ENCODE data around the gene TMEM30B.
"Not testable (repeated sequence)": the region's sequence is repeated elsewhere in the genome, so short reads cannot be mapped to it uniquely, and the experiment has no call there.

The TMEM30B gene

DNA sequence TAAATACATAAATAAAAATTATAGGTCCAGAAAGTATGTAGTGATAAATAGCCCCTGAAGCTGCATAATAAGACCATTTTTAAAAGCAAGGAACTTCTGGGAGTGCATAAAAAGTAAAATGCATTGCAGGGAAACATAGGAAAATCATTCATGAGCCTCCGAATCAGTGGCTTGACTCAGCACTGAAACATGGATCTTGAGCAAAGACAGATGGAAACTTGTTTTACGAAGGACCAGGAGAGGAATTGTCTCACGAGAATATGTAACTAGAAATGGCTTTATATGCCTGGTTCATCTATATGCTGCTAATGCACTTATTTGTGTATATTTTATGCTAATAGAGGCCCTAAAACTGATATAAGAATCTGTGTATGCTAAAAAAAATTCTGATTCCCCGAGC, 14.7 kb downstream of the TMEM30B start:
- no peak for DNase-seq (ENCODE audit: low read depth in 2 of 2)

DNA sequence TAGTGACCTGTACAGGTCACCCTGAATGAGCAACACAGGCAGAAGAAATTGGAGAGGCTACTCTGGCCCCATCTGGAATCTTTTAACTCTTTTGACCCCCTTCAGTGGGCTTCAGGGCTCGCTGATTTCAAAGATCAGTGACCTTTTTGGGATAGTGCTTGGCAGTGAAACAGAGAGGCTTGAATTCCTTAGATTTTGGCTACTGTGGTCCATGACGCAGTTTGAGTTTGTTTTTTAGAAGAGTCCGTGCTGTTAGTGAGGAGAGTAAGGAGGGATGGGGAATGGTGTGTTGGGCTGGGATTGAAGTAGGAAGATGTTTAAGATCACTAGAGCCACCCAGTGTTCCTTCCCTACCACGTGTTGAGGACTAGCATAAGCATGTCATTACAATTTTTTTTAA, 16.5 kb downstream of the TMEM30B start:
- DNase-seq (ENCODE audit: low read depth in 2 of 2) = no peak

DNA sequence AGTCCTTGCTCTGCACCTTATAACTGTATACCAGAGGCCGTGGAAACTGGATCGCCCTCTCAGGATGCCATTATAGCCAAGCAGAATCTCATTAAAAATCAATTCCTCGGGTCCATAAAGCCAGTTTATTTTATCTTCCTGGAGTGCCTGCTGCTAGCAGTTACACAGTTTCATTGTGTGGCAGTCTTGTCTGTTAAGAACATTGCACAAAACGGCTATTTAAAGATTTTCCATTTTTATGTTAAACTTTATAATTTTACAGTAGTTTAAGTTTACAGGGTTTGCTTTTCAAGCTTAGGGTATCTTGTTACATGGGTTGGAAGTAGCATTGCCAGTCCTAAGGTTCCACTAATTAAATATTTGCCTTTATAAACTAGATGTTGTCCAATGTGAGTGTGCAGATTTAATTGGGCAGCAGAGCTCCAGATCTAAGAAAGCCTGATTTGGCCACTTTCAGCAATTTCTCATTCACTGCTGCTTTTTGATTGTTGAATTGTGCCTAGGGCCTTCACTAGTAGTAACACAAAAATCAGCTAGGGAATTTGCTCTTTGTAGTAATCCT, 17.0 kb downstream of the TMEM30B start:
- DNase-seq (ENCODE audit: low read depth in 2 of 2) = no peak

DNA sequence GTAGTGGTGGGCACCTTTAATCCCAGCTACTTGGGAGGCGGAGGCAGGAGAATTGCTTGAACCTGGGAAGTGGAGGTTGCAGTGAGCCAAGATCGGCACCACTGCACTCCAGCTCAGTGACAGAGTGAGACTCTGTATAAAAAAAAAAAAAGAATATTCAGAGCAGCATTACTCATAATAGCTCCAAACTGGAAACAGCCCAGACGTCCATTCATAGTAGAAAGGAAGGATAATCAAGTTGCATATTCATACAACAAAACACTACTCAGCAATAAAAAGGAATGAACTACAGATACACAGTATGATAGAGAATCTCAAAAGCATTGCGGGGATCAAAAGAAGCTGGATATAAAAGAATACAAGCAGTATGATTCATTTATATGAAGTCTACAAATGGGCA, 19.1 kb downstream of the TMEM30B start:
- no peak for DNase-seq (ENCODE audit: low read depth in 2 of 2)

DNA sequence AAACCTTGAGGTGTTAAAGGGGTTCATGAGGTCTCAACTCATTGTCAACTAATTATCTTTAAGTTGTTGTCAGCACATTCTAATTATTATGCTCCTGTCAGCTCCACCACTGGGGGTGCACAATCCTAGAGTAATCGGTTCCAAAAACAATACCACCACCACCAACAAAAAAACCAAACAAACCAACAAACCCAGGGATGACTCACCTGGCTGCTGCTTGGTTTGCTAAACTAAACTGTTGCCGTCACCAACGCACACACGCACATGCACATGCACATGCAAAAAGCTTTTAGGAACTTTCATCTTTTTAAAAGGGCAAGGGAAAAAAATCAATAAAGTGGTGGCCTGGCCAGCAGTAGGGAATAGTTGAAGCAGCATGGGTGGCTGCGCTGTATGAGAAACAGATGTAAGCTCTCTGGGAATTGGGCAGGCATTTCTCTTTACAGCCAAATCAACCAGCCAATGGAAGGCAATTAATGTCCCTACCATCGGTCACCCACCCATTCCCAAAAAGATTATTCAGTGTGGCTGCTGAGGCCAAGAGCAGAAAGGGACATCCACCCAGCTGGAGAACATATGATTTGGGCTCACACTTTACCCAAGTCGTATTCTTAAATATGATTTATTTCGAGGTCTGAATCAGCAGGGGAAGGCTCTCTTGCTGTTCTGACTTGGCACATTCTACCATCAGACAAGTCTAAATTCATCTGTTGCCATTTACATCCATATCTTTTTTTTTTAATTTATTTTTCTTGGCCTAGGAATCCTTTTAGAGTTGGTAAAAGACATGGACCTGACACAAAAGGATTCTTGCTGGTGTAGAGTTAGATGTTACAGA, 20.0 kb downstream of the TMEM30B start:
- no peak for DNase-seq (ENCODE audit: low read depth in 2 of 2)

DNA sequence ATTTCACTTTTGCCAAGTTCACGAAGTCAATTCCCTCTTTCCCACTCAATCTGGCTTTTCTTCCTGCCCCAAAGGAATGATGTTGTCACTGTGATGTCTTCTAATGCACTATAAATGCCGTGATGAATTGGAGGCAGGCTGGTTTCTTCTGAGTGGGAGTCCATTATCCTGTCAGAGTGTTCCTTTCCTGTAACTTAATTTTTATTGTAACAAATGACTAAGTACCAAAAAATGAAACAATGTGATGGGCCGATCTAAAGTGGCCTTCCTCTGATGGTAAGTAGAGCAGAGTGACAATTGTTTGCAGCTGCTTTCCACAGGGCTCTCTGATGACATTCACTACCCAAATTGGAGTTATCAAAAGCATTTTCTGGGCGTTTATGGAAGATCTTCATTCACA, 22.2 kb downstream of the TMEM30B start:
- DNase-seq (ENCODE audit: low read depth in 2 of 2) = no peak

DNA sequence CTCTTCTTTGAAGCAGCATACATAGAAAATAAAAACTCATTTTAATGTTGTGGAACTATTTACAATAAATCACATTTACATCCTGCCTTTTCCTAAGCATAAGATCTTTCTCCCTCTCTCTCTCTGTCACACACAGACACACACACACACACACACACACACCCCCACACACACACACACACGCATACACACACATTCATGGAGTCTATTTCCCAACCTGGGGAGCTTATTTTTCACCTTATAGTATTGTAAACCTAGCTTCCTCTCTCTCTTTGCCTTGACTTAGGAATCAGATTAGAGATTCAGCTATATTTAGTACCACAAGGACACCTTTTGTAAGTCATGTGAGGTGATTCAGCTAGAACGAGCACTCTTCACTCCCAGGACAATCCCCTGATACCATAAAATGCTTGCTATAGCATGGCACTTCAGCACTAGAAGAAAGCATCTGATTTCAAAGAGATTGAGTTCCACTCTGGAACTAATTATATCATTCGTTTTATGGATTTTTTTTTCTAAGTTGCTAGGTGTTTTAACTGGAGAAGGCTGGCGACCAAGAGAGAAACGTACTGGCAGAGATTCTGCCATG, 23.6 kb downstream of the TMEM30B start:
- no peak for DNase-seq (ENCODE audit: low read depth in 2 of 2)

DNA sequence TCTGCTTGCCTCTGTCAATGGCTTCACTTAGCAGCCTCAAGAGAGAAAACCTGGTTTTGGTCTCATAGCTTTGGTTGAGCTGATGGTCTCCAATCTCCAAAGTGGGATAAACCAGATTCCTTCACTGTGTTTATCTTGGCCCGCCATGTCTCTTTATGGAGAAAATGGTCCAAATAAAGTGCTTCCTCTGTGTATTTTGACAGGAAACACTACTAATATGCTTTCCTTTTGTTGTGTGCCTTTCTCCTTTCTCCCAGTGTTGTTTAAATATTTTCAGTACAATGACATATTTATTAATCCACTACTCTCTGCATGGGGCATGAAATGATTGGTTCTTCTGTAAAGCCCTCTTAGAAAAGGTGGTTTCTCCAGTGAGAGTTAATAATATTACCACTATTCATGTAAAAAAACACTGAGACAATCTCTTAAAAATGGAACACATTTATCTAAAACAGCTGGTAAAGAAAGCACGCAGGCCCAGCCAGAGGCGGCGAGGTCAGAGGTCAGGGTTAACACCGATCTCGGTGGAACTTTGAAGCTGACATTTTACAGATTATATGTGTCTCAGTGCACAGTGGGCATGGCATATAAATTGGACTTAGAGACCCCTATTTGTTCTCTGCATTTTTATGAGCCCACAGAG, 24.2 kb downstream of the TMEM30B start:
- DNase-seq (ENCODE audit: low read depth in 2 of 2) = no peak

DNA sequence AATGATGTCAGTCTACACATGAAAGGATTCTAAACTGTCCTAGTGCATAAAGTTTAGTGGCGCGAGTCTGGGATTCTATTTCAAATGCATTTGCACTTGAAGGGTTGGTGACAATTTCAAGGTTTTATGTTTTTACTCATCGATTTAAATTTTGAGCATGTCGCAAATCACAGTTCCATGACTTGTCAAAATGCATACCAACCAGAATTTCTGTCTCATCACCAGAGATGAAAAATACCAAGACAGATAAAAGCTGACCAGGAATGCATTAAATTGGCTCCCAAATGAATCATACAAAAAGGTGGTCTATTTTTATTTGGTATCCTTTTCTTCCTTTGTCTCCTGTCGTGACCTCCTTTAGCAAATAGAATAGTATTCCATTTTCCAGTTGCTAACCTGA, 25.2 kb downstream of the TMEM30B start:
- DNase-seq (ENCODE audit: low read depth in 2 of 2) = no peak

DNA sequence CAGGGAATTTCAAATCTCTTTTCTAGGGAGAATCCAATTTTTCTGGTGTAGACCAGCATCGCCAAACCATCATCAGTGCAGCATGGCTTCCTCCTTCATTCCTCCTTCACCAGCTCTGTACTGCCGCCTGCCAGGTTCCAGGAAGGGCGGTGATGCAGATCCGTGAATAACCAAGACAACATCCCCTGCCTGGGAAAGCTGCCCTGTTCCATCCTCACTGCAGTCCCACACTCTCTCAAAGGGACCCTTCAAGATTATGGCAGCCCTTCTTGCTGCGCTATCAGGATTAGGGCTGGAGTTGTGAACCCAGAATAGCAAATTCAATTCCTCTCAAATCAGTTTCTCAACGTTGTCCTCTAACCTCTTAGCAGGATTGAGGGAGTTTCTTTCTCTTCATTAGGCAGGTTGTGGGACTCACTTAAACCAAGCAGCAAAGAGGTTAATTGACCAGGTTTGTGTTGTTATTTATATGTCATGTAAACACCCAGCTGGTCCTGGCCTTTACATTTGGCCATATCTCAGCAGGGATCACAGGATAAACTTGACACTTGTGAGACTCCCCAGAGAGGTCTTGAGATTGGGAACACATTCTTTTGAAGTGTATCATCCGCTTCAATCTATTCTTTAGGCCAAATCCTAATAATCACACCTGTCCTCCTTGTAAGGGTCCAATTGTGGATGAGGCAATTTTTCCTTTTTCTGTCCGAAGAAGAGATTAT, 26.2 kb downstream of the TMEM30B start:
- DNase-seq (ENCODE audit: low read depth in 2 of 2) = no peak

DNA sequence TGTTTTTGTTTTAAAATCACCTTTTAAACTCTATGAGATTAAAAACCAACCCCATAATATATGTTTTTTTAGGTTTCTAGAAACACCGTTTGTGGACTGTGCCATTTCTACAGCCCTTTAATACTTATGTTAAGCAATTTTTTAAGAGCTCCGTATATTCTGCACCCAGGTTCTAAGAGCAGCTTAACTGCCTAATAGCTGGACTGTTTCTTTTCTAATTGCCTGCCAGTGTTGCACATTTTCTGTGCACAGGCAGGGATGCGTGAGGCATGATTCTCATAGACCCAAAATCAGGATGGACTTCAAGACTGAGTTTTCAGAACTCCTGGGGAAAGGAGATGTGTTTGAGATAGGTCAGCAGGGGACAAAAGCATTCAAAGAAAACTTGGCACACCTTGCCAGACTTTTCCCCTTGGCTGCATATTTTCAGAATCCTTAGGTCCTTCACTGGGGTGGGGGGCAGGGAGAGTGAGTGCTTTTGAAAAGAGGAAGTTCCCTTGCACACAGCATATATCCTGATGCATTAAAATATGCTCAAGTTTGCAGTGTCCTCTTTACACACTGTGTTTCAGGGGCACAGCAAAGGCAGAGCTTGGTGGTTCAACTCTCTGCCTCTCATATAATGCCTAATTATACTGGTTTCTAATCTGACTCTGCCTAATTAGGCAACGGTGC, 27.9 kb downstream of the TMEM30B start:
- DNase-seq (ENCODE audit: low read depth in 2 of 2) = no peak

DNA sequence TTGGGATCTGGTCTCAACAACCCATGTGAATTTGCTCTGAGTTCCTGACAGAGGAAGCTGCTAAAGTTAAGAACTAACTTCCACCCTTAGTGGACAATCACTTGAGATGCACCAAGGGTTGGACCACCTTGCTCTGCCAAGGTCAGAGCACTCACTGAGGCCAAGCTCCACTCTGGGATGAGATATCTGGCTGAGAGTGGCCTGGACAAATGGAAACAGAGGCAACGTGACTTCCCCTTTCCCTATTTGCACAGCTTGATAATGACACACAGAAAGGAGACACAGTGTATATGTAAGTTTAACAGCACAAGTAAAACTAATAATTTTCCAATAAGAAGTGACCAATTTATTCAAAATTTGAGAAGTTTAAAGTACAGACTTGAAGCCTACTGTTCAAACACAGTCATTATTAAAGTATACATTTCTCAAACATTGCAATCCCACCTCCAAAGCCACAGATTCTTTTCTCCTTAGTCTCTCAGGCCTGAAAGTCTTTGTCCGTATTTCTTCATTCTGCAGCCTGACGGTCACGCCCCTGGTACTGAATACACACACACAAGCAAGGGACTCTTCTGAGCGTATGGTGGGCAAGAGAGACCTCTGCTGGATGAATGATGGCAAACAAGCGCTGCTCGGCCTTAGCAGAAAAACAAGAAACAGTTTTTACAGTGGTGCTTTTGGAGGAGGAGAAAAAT, 28.6 kb downstream of the TMEM30B start:
- DNase-seq (ENCODE audit: low read depth in 2 of 2) = peak; percentile 18 to 34

DNA sequence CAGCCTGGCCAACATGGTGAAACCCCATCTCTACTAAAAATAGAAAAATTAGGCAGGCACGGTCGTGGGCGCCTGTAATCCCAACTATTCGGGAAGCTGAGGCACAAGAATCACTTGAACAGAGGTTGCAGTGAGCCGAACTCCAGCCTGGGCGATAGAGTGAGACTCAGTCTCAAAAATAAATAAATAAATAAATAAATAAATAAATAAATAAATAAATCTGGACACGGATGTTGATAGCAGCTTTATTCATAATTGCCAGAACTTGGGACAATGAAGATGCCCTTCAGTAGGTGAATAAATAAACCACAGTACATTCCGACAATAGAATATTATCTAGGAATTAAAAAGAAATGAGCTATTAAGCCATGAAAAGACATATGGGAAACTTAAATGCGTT, 31.1 kb downstream of the TMEM30B start:
- no peak for DNase-seq (ENCODE audit: low read depth in 2 of 2)

DNA sequence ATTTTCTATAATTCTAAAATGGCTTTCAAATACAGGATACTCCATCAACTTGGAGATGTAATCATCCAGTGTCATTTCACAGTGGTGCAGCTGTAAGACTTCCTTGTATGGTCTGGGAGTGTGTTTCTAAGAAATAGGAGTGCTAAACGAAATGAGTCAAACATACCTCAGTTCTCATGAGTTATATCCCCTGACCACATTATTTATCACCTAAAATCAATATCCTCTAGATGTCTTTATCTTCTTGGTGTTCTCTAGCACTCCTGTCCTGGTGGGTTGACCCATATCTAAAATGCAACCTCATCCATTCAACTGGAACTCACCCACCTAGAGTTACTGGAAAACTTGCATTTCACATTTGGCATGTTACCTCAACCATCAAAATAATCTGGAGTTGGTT, 33.2 kb downstream of the TMEM30B start:
- DNase-seq (ENCODE audit: low read depth in 2 of 2) = no peak

DNA sequence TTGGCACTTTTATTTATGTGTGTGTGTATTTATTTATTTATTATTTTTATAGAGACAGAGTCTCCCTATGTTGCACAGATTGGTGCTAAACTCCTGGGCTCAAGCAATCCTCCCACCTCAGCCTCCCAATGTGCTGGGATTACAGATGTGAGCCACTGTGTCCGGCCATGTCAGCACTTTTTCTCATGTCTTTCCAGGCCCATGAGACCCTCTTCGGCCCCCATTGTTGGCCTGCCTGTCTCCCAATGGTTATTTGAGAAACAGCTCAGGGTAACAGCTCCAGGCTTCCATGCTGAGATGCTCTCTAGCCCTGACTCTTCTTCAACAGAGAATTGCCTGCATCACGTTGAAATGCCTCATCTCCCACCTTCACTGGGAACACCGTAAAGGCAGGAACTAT, 34.4 kb downstream of the TMEM30B start:
- no peak for DNase-seq (ENCODE audit: low read depth in 2 of 2)

DNA sequence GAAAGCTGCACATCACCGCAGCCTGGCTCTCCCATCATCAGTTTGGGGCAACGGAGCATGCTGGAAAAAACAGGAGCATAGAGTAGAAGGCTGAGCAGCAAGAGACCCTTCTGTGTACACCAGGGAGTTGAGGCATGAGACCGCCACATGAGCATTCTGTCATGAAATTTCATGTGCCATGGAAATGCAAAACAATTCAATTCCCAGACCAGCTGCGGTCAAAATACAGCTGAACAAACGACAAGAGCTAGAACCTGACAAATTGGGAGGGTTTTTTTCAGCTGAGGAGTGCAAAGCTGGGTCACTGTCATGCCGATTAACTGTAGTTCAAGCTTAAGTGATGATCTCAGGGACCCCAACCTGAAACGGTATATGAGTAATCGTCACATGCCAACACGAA, 37.1 kb downstream of the TMEM30B start:
- no peak for DNase-seq (ENCODE audit: low read depth in 2 of 2)

DNA sequence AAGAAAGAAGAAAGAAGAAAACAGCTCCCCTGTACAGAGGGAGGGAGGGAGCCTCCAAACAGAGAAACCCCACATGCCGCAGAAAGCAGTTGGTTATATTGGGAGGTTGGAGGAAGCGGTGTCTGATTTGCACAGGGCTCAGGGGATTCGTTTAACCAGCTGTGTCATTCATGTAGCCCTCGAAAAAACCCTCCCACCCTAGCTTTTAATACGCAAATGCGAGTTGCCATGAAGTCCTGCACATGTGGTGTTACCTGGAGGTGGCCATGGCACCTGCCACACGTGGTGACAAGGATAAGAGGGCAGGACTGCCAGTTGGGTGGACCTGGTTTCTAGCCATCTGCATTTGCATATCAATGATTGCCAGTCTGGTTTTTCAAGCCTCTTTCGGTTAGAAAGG, 40.9 kb downstream of the TMEM30B start:
- no peak for DNase-seq (ENCODE audit: low read depth in 2 of 2)

DNA sequence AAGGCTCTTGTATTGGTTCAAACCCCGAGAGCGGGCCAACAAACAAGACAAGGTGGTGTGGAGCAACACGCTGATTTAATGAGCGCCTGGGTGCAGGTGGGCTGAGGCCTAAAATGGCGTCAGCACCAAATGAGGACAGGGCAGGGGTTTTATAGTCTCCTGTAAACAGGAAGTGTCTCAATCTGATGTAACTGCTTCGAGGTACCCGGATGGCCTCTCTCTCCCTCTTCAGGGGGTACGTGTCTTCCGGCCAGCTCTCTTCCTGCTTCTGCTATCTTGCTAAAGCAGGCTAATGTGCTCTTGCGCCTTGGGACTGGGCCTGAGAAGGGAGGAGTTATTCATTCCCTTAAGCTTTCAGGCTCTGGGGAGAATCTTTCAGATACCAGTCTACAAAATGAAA, 41.9 kb downstream of the TMEM30B start:
- DNase-seq (ENCODE audit: low read depth in 2 of 2) = not testable (repeated sequence)

DNA sequence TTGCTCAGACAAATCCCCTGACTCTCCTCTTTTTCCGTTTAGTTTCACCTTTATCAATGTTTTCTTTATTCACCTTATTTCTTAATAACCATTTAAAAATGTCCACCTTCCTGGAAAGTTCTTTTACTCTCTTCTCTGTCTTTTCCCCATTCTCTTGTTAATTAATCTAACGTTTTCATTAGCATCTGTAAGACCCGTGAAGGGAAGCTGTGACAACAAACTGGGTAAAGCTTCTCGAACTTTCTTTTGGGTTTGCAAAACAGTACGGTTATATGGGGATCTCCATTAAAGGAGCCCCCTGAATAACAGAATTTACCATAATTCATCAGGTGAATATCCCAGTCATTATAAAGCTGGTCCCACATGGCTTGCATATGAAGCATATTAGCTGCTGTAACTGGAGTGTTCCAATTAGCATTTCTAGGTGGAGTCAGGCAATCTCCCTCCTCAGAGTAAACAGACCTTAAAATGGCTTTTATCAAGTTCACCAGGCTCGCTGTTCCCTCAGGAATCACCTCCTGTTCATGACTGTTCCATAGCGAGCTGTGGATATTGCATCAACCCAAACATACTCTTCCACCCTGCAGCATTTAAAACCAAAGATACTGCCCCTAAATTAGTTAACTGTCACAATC, 42.4 kb downstream of the TMEM30B start:
- DNase-seq (ENCODE audit: low read depth in 2 of 2) = no peak

DNA sequence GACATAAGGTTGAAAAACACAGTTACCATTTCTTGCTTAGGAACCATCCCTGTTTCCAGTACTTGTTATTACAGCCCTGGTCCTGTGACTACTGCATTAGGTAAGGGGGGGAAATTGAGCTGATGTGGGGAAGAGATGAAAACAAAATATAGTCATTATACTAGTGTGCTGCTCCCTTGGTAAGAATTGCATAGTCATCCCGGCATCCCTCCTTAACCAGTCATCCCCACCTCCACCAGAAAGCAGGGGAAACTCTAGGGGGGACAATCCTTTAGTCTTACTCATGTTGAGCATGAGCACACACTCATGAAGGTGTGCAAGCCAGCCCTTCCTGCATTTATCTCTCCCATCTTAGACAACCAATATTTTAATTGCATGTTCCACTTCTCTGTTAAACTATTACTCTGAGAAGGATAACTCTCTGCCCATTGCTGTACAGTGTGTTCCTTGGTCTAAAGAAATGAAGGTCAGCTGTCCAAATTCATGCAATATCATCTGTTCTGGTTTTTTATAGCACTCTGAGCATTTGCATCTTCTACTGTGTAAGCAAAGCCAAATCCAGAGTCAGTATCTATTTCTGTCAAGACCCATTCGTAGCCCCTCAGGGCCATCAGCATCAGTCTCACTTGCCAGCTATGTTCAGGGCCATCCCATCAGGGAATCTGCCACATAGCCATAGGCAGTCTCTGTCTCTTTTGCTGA, 46.8 kb downstream of the TMEM30B start:
- DNase-seq (ENCODE audit: low read depth in 2 of 2) = no peak
